GM23248 (cell line): ENCODE measurements around the gene SCYL3.

Experiments
- EZH2 ChIP-seq: fragments of 200-600 bp; sonication (generic); IDR thresholded peaks from 2 replicates; pipeline ENCODE4 v1.6.1; 2018; ENCODE audit warnings: antibody characterized with exemption, mild to moderate bottlenecking; ENCODE audit not compliant: insufficient read depth, poor library complexity, severe bottlenecking
- EZH2phosphoT487 ChIP-seq: fragments of 200-600 bp; sonication (generic); IDR thresholded peaks from 2 replicates; pipeline ENCODE4 v1.6.1; 2018; ENCODE audit warnings: antibody characterized with exemption, moderate library complexity, mild to moderate bottlenecking, low read depth; ENCODE audit not compliant: insufficient read depth

DNA sequence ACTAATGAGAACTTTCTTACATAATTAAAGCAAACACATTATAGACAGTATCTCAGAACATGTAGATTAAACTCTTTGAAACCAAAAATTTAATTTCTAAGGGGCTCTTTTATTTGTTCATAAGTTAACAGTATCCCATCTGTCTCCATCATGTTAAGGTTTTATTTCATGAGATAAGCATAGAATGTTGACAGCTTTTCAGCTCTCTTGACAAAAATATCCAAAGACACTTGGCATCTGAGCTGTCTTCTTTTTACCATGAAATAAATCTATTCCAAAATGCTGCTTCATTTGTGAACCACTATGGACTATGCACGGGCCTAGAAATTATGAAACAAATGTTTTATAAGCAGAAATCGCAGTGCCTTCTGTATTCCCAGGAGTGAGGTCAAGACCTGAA, 45.2 kb downstream of the SCYL3 start:
- TF ChIP-seq EZH2phosphoT487 (no peak), EZH2 (no peak)
